ENCODE results near the gene CTDP1. TPM values are rescaled to one million over a fixed set of nuclear protein-coding genes. Genes with fewer than 3 reads are reported as not detected.
A peak's percentile ranks its signal among the peaks of the same experiment; 100 is the strongest.

Gene CTDP1
- total and polyA plus RNA-seq, 9 donors: 7.4 to 10.7 (median 9.7) TPM

DNA sequence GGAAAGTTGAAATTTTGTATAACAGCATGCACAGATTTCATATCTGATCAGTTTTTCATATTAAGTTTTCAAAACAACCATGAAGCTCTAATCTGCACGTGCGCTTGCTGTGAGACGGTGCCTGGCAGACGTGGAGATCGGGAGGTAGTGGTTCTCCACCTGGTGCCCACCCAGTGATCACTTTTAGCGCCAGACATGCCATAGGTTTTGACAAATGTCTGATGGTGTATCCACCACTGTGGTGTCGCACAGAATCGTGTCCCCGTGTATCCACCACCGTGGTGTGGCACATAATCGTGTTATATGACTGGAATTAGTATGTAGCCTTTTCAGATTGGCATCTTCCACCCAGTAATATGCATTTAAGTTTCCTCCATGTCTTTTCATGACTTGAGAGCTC lies 77.2 kb downstream of the CTDP1 start:
- no peak overlapping the region for H3K27ac ChIP-seq (ENCODE audit: low read length)
- no peak overlapping the region for H3K4me3 ChIP-seq (ENCODE audit: low read length)
- peaks cover 22% of the 10 kb centered on the region for H3K36me3 ChIP-seq (ENCODE audit: control insufficient read depth, insufficient read depth, low read length)
- WGBS (ENCODE audit: insufficient coverage): 90% methylated on average over 6 of the region's 11 CpGs
- H3K4me1 ChIP-seq (ENCODE audit: control insufficient read depth, insufficient read depth, low read length): no peaks in the 10 kb centered on the region
- H3K27me3 ChIP-seq (ENCODE audit: control insufficient read depth, insufficient read depth, low read length): no peaks in the 10 kb centered on the region
- H3K9me3 ChIP-seq (replicated peaks; ENCODE audit: control insufficient read depth, low read depth, low read length): peaks cover 2% of the 10 kb centered on the region
- no peak for DNase-seq

DNA sequence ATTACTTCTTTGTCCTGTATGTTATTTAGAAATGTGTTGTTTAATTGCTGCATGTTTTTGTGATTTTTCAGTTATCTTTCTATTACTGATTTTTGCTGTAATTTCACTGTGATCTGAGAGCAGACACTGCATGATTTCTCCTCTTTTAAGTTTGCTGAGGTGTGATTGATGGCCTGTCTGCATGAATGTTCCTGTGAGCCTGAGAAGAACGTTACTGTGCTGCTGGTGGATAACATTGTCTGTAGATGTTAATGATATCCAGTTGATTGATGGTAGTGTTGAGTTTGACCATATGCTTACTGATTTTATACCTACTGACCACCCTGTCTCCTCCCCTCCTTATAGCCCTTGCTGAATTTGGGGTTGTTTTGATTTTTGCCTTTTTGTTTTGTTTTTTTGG lies 80.7 kb downstream of the CTDP1 start:
- Histone ChIP-seq H3K9me3 (replicated peaks; ENCODE audit: control insufficient read depth, low read depth, low read length) (peaks cover 2% of the 10 kb centered on the region), H3K27me3 (ENCODE audit: control insufficient read depth, insufficient read depth, low read length) (no peaks in the 10 kb centered on the region), H3K4me3 (ENCODE audit: low read length) (no peak overlapping the region), H3K27ac (ENCODE audit: low read length) (no peak overlapping the region), H3K36me3 (ENCODE audit: control insufficient read depth, insufficient read depth, low read length) (no peaks in the 10 kb centered on the region), H3K4me1 (ENCODE audit: control insufficient read depth, insufficient read depth, low read length) (no peaks in the 10 kb centered on the region)
- WGBS (ENCODE audit: insufficient coverage): no CpG with 5 or more reads among the region's 1 CpG
- no peak for DNase-seq

DNA sequence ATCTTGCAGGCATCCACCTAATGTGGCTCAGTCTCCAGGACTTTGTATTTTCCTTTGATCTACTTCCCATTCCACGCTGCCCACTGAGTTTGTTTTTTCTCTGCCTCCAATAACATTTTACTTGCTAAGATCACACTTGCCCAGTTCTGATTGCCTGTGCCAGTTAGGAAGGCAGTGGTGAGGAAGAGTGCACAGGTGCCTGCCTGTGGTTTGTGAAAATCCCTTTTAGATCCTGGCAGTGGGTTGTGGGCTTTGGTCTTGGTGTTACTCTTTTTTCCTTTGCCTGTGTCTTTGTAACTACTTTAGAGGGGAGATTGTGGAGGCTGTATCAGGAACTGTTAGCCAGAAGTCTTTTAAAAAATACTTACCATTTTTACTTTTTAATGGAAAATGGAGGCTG lies 81.3 kb downstream of the CTDP1 start:
- peaks cover 2% of the 10 kb centered on the region for H3K9me3 ChIP-seq (replicated peaks; ENCODE audit: control insufficient read depth, low read depth, low read length)
- H3K36me3 ChIP-seq (ENCODE audit: control insufficient read depth, insufficient read depth, low read length): no peaks in the 10 kb centered on the region
- peaks cover 3% of the 10 kb centered on the region for H3K4me1 ChIP-seq (ENCODE audit: control insufficient read depth, insufficient read depth, low read length)
- H3K27ac ChIP-seq (ENCODE audit: low read length): no peak overlapping the region
- DNase-seq: no peak
- H3K4me3 ChIP-seq (ENCODE audit: low read length): no peak overlapping the region
- 100% methylated on average over 1 of the region's 1 CpG for WGBS (ENCODE audit: insufficient coverage)
- H3K27me3 ChIP-seq (ENCODE audit: control insufficient read depth, insufficient read depth, low read length): no peaks in the 10 kb centered on the region

DNA sequence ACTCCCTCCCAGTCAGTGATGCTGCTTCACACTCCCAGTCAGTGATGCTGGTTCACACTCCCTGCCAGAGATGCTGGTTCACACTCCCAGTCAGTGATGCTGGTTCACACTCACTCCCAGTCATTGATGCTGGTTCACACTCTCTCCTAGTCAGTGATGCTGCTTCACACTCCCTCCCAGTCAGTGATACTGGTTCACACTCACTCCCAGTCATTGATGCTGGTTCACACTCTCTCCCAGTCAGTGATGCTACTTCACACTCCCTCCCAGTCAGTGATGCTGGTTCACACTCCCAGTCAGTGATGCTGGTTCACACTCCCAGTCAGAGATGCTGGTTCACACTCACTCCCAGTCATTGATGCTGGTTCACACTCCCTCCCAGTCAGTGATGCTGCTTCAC lies 83.8 kb downstream of the CTDP1 start:
- H3K27me3 ChIP-seq (ENCODE audit: control insufficient read depth, insufficient read depth, low read length): peaks cover 13% of the 10 kb centered on the region

GRCh38 chr18:79764131-79764530 lies 84.5 kb downstream of the CTDP1 start:
- Histone ChIP-seq H3K27me3 (ENCODE audit: control insufficient read depth, insufficient read depth, low read length) (peaks cover 14% of the 10 kb centered on the region), H3K9me3 (replicated peaks; ENCODE audit: control insufficient read depth, low read depth, low read length) (peaks cover 6% of the 10 kb centered on the region), H3K4me3 (ENCODE audit: low read length) (no peak overlapping the region), H3K4me1 (ENCODE audit: control insufficient read depth, insufficient read depth, low read length) (peaks cover 3% of the 10 kb centered on the region), H3K27ac (ENCODE audit: low read length) (no peak overlapping the region), H3K36me3 (ENCODE audit: control insufficient read depth, insufficient read depth, low read length) (no peaks in the 10 kb centered on the region)
- WGBS (ENCODE audit: insufficient coverage): 80% methylated on average over 3 of the region's 6 CpGs
- DNase-seq: no peak

More for the DNA sequence above, 83.8 kb downstream of the CTDP1 start:
- Histone ChIP-seq H3K36me3 (ENCODE audit: control insufficient read depth, insufficient read depth, low read length) (no peaks in the 10 kb centered on the region), H3K4me3 (ENCODE audit: low read length) (no peak overlapping the region), H3K4me1 (ENCODE audit: control insufficient read depth, insufficient read depth, low read length) (peaks cover 3% of the 10 kb centered on the region), H3K27ac (ENCODE audit: low read length) (no peak overlapping the region), H3K9me3 (replicated peaks; ENCODE audit: control insufficient read depth, low read depth, low read length) (peaks cover 8% of the 10 kb centered on the region)
- no peak for DNase-seq

DNA sequence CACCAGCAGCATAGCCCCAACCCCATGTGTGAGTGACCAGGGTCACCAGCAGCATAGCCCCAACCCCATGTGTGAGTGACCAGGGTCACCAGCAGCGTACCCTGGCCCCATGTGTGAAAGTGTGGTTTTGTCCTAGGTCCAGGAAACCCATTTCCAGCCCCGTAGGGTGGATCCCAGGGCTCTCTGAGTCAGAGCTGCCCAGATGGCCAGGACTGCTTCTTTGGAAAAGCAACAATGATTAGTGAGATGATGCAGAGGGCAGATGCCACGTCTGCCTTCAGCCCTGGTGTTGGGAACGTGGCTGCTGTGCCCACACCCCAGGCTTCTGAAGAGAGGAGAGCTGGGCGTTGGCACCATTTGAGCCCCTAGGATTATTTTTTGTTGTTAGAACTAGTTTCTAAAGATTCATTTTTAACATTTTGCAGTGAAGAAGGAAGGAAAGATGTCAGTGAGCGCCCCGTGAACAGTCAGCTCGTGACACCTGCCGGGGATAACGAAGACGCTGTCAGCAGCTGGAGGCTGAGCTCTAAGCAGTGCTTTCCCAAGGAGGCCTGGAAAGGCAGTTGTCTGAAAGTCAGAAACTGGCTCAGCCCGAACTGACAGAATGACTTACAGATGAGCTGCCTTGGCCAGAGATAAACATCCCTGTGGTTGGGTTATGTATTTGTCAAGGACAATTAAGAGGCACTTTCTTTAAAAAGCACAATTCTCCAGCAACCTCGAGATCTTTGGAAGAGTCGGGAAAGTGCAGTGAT lies 86.1 kb downstream of the CTDP1 start:
- peaks cover 22% of the 10 kb centered on the region for H3K27me3 ChIP-seq (ENCODE audit: control insufficient read depth, insufficient read depth, low read length)
- H3K4me1 ChIP-seq (ENCODE audit: control insufficient read depth, insufficient read depth, low read length): peaks cover 3% of the 10 kb centered on the region
- H3K27ac ChIP-seq (ENCODE audit: low read length): no peak overlapping the region
- DNase-seq: peak; percentile 77
- no peaks in the 10 kb centered on the region for H3K36me3 ChIP-seq (ENCODE audit: control insufficient read depth, insufficient read depth, low read length)
- no peak overlapping the region for H3K4me3 ChIP-seq (ENCODE audit: low read length)
- H3K9me3 ChIP-seq (replicated peaks; ENCODE audit: control insufficient read depth, low read depth, low read length): peaks cover 6% of the 10 kb centered on the region
- 44% methylated on average over 13 of the region's 14 CpGs for WGBS (ENCODE audit: insufficient coverage)

GRCh38 chr18:79766308-79766707 lies 86.7 kb downstream of the CTDP1 start:
- DNase-seq: no peak
- Histone ChIP-seq H3K27me3 (ENCODE audit: control insufficient read depth, insufficient read depth, low read length) (peaks cover 22% of the 10 kb centered on the region), H3K9me3 (replicated peaks; ENCODE audit: control insufficient read depth, low read depth, low read length) (peaks cover 6% of the 10 kb centered on the region), H3K27ac (ENCODE audit: low read length) (no peak overlapping the region), H3K4me3 (ENCODE audit: low read length) (no peak overlapping the region), H3K4me1 (ENCODE audit: control insufficient read depth, insufficient read depth, low read length) (peaks cover 3% of the 10 kb centered on the region), H3K36me3 (ENCODE audit: control insufficient read depth, insufficient read depth, low read length) (no peaks in the 10 kb centered on the region)
- WGBS (ENCODE audit: insufficient coverage): 51% methylated on average over 10 of the region's 16 CpGs

DNA sequence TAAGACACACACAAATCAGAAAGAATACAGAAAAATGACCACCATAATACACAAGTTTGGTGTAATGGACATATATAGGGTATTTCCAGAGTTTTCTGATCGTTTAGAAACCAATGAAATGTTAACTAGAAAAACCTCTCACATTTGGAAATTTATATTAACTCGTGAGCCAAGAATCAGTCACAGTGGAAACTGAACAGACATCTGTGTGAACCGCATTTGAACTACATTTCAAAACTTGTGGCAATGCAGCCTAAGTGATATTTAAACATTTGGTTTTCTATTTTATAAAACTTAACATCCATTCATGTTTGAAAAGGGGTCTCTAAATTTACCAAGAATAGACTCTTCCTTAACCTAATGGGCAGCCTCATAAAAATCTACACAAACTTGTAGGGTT lies 89.1 kb downstream of the CTDP1 start:
- Histone ChIP-seq H3K4me3 (ENCODE audit: low read length) (no peak overlapping the region), H3K9me3 (replicated peaks; ENCODE audit: control insufficient read depth, low read depth, low read length) (peaks cover 6% of the 10 kb centered on the region), H3K27me3 (ENCODE audit: control insufficient read depth, insufficient read depth, low read length) (peaks cover 33% of the 10 kb centered on the region), H3K27ac (ENCODE audit: low read length) (no peak overlapping the region), H3K4me1 (ENCODE audit: control insufficient read depth, insufficient read depth, low read length) (peaks cover 6% of the 10 kb centered on the region), H3K36me3 (ENCODE audit: control insufficient read depth, insufficient read depth, low read length) (no peaks in the 10 kb centered on the region)
- no CpG with 5 or more reads among the region's 3 CpGs for WGBS (ENCODE audit: insufficient coverage)
- no peak for DNase-seq

GRCh38 chr18:79769698-79770500 lies 90.3 kb downstream of the CTDP1 start:
- no peak for DNase-seq
- Histone ChIP-seq H3K27ac (ENCODE audit: low read length) (no peak overlapping the region), H3K27me3 (ENCODE audit: control insufficient read depth, insufficient read depth, low read length) (peaks cover 35% of the 10 kb centered on the region), H3K4me1 (ENCODE audit: control insufficient read depth, insufficient read depth, low read length) (peaks cover 6% of the 10 kb centered on the region), H3K4me3 (ENCODE audit: low read length) (no peak overlapping the region), H3K9me3 (replicated peaks; ENCODE audit: control insufficient read depth, low read depth, low read length) (peaks cover 6% of the 10 kb centered on the region), H3K36me3 (ENCODE audit: control insufficient read depth, insufficient read depth, low read length) (no peaks in the 10 kb centered on the region)
- 86% methylated on average over 27 of the region's 31 CpGs for WGBS (ENCODE audit: insufficient coverage)

GRCh38 chr18:79770501-79770815 lies 90.9 kb downstream of the CTDP1 start:
- 60% methylated on average over 7 of the region's 11 CpGs for WGBS (ENCODE audit: insufficient coverage)
- Histone ChIP-seq H3K36me3 (ENCODE audit: control insufficient read depth, insufficient read depth, low read length) (no peaks in the 10 kb centered on the region), H3K4me3 (ENCODE audit: low read length) (no peak overlapping the region), H3K27me3 (ENCODE audit: control insufficient read depth, insufficient read depth, low read length) (peaks cover 36% of the 10 kb centered on the region), H3K4me1 (ENCODE audit: control insufficient read depth, insufficient read depth, low read length) (peaks cover 5% of the 10 kb centered on the region), H3K9me3 (replicated peaks; ENCODE audit: control insufficient read depth, low read depth, low read length) (peaks cover 6% of the 10 kb centered on the region), H3K27ac (ENCODE audit: low read length) (no peak overlapping the region)
- DNase-seq: no peak
